ENCODE results near the gene VGF. TPM values are rescaled to one million over a fixed set of nuclear protein-coding genes. Genes with fewer than 3 reads are reported as not detected.

The VGF gene
- total RNA-seq, 1 experiment from 2014 or later: 4.4 TPM

DNA sequence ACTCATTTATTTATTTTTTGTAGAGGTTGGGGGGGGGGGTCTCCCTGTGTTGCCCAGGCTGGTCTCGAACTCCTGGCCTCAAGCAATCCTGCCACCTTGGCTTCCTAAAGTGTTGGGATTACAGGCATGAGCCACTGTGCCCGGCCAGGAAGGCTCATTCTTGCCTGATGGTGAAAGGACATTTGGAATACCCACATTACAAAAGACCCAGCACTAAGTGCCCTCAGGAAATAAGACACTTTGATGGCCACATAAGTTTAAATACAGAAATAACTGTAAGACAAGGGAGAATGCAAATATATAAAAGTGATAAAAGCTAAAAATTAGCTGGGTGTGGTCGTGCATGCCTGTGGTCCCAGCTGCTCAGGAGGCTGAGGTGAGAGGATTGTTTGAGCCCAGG lies 46.5 kb downstream of the VGF start:
- no peak for TF ChIP-seq POLR2AphosphoS5 (IDR thresholded peaks at IDR 0.05; ENCODE audit: low read depth, low read length)
- no peak for TF ChIP-seq TCF7L2 (IDR thresholded peaks at IDR 0.05; ENCODE audit: low read depth, low read length)
- TF ChIP-seq SIN3A (IDR thresholded peaks at IDR 0.05; ENCODE audit: borderline replicate concordance, insufficient read depth, low read depth, low read length): no peak
- TF ChIP-seq, protein P1, sequence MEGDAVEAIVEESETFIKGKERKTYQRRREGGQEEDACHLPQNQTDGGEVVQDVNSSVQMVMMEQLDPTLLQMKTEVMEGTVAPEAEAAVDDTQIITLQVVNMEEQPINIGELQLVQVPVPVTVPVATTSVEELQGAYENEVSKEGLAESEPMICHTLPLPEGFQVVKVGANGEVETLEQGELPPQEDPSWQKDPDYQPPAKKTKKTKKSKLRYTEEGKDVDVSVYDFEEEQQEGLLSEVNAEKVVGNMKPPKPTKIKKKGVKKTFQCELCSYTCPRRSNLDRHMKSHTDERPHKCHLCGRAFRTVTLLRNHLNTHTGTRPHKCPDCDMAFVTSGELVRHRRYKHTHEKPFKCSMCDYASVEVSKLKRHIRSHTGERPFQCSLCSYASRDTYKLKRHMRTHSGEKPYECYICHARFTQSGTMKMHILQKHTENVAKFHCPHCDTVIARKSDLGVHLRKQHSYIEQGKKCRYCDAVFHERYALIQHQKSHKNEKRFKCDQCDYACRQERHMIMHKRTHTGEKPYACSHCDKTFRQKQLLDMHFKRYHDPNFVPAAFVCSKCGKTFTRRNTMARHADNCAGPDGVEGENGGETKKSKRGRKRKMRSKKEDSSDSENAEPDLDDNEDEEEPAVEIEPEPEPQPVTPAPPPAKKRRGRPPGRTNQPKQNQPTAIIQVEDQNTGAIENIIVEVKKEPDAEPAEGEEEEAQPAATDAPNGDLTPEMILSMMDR (IDR thresholded peaks at IDR 0.05): no peak
- TF ChIP-seq, protein P2, sequence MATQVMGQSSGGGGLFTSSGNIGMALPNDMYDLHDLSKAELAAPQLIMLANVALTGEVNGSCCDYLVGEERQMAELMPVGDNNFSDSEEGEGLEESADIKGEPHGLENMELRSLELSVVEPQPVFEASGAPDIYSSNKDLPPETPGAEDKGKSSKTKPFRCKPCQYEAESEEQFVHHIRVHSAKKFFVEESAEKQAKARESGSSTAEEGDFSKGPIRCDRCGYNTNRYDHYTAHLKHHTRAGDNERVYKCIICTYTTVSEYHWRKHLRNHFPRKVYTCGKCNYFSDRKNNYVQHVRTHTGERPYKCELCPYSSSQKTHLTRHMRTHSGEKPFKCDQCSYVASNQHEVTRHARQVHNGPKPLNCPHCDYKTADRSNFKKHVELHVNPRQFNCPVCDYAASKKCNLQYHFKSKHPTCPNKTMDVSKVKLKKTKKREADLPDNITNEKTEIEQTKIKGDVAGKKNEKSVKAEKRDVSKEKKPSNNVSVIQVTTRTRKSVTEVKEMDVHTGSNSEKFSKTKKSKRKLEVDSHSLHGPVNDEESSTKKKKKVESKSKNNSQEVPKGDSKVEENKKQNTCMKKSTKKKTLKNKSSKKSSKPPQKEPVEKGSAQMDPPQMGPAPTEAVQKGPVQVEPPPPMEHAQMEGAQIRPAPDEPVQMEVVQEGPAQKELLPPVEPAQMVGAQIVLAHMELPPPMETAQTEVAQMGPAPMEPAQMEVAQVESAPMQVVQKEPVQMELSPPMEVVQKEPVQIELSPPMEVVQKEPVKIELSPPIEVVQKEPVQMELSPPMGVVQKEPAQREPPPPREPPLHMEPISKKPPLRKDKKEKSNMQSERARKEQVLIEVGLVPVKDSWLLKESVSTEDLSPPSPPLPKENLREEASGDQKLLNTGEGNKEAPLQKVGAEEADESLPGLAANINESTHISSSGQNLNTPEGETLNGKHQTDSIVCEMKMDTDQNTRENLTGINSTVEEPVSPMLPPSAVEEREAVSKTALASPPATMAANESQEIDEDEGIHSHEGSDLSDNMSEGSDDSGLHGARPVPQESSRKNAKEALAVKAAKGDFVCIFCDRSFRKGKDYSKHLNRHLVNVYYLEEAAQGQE (IDR thresholded peaks at IDR 0.05; ENCODE audit: insufficient read depth in 1 of 2, low read depth in 2 of 2, low read length in 1 of 2): no peak
- H3K4me1 ChIP-seq (ENCODE audit: control insufficient read depth, insufficient read depth, low read length): peaks cover 71% of the 10 kb centered on the region
- ChIA-PET POLR2A (interaction anchor here (0.7 kb wide), 1 partner anchor 9 kb away, joined by 9 read pairs; no protein-coding TSS in a partner anchor), CTCF (interaction anchor here (0.9 kb wide), 1 partner anchor 9 kb away, joined by 4 read pairs; no protein-coding TSS in a partner anchor)
- BruUV-seq (replicated peaks): no TSS peak
- H3K4me3 ChIP-seq (ENCODE audit: low read depth in 2 of 2, low read length in 2 of 2): no peak overlapping the region
- H3K9me3 ChIP-seq (ENCODE audit: control insufficient read depth, insufficient read depth, low read depth, low read length): no peaks in the 10 kb centered on the region
- peak overlapping the region; percentile 91 for H3K27ac ChIP-seq (ENCODE audit: low read length)
- intact Hi-C loops (cut with micrococcal nuclease; ENCODE audit: unreplicated experiment) (no loop called here), in situ Hi-C loops (cut with HindIII; ENCODE audit: low pct_unique_long_range_greater_than_20kb, low sequenced_read_pairs) (no loop called here)
- DNase-seq (ENCODE audit: low read depth, low spot score) (no peak), ATAC-seq (no peak)
- H3K36me3 ChIP-seq (ENCODE audit: control insufficient read depth, insufficient read depth, low read length): no peaks in the 10 kb centered on the region
- H3K27me3 ChIP-seq (ENCODE audit: control insufficient read depth, insufficient read depth, low read length): no peaks in the 10 kb centered on the region

DNA sequence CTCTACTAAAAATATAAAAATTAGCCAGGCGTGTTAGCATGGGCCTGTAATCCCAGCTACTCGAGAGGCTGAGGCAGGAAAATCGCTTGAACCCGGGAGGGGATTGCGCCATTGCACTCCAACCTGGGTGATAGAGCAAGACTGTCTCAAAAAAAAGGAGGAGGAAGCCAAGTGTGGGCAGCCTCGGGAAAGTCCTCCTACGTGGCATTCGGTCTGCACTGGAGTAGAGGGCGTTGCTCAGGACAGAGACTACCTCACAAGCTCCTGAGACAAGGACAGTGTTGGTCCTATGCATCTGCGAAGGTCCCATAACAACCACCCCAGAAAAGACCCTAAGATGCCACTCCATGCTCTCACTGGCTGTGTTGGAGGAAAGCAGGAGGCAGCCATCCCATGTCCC lies 48.5 kb downstream of the VGF start:
- Histone ChIP-seq H3K9me3 (ENCODE audit: control insufficient read depth, insufficient read depth, low read depth, low read length) (no peaks in the 10 kb centered on the region), H3K27ac (ENCODE audit: low read length) (peak overlapping the region; percentile 91), H3K27me3 (ENCODE audit: control insufficient read depth, insufficient read depth, low read length) (no peaks in the 10 kb centered on the region), H3K4me3 (ENCODE audit: low read depth in 2 of 2, low read length in 2 of 2) (no peak overlapping the region), H3K36me3 (ENCODE audit: control insufficient read depth, insufficient read depth, low read length) (no peaks in the 10 kb centered on the region), H3K4me1 (ENCODE audit: control insufficient read depth, insufficient read depth, low read length) (peaks cover 55% of the 10 kb centered on the region)
- in situ Hi-C loops (cut with HindIII; ENCODE audit: low pct_unique_long_range_greater_than_20kb, low sequenced_read_pairs): no loop called here
- ATAC-seq (peak; percentile 54), DNase-seq (ENCODE audit: low read depth, low spot score) (no peak)
- intact Hi-C loops (cut with micrococcal nuclease; ENCODE audit: unreplicated experiment): no loop called here
- CTCF ChIA-PET: interaction anchor here (1.0 kb wide), 1 partner anchor 9 kb away, joined by 5 read pairs; no protein-coding TSS in a partner anchor
- BruUV-seq (replicated peaks): no TSS peak
- POLR2A ChIA-PET: interaction anchor here (0.6 to 0.7 kb wide), 2 partner anchors 12 to 16 kb away, joined by 6 to 13 read pairs; no protein-coding TSS in a partner anchor
- TF ChIP-seq SIN3A (IDR thresholded peaks at IDR 0.05; ENCODE audit: borderline replicate concordance, insufficient read depth, low read depth, low read length): no peak
- TF ChIP-seq, protein P2 (IDR thresholded peaks at IDR 0.05; ENCODE audit: insufficient read depth in 1 of 2, low read depth in 2 of 2, low read length in 1 of 2): no peak

All from Panc1 (cell line).